Activated CD4-positive, alpha-beta T cell treated with anti-CD3 and anti-CD28 coated beads, Interleukin-2, amount 50 U/mL, for 4 hours (primary cell): Measurements from ENCODE around the gene FAM89B.
"Not testable (repeated sequence)": the region's sequence is repeated elsewhere in the genome, so short reads cannot be mapped to it uniquely, and the experiment has no call there.

Source experiments
- DNase-seq, 2 experiments: peaks; one replicate each; pipeline ENCODE4 v3.0.0-alpha.2; 2020

The FAM89B gene

DNA sequence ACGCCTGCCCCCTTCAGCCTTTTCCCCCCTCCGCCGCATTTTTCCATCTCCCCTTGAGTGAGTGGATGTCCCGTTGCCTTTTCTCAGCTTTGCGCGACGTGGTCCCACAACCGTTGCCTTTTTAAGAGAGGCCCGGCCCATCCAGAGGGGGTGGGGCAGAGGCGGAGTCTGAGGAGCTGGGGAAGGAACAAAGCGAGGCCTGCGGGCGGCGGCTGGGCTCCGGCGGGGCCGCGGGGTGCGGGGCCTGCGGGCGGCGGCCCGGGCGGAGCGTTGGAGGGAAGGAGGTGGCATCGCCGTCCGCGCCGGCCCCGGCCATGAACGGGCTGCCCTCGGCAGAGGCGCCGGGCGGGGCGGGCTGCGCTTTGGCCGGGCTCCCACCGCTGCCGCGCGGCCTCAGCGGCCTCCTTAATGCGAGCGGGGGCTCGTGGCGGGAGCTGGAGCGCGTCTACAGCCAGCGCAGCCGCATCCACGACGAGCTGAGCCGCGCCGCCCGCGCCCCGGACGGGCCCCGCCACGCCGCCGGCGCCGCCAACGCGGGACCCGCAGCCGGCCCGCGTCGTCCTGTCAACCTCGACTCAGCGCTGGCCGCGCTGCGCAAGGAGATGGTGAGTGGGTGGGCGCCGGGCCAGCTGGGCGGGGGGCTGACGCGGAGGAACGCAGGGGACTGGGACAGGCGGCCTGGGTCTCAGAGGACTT lies at the start of gene FAM89B:
Gene FAM89B, plus strand, starts transcription at position 183 of the 696 bp plus-strand sequence. Its CDS starts 132 bp downstream, at position 315.
- peak; percentile 88 to 89 for DNase-seq

DNA sequence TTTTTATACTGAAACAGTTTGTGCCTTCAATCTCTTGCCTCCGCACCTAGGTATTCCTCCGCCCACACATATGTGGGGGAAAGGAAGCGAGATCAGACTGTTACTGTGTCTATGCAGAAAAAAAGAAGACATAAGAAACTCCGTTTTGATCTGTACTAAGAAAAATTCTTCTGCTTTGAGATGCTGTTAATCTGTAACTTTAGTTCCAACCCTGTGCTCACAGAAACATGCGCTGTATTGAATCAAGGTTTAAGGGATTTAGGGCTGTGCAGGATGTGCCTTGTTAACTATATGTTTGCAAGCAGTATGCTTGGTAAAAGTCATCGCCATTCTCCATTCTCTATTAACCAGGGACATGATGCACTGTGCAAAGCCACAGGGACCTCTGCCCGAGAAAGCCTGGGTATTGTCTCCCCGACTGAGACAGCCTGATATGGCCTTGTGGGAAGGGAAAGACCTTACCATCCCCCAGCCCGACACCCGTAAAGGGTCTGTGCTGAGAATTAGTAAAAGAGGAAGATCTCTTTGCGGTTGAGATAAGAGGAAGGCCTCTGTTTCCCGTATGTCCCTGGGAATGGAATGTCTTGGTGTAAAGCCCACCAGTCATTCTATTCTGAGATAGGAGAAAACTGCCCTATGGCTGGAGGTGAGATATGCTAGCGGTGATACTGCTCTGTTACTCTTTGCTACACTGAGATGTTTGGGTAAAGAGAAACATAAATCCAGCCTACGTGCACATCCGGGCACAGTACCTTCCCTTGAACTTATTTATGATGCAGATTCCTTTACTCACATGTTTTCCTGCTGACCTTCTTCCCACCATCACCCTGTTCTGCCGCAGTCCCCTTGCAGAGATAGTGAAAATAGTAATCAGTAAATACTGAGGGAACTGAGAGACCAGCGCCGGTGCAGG lies 49.4 kb upstream of the FAM89B start:
- DNase-seq = peak; percentile 38 to 40

GRCh38 chr11:65523631-65523968 lies 48.7 kb upstream of the FAM89B start:
- DNase-seq = not testable (repeated sequence)

DNA sequence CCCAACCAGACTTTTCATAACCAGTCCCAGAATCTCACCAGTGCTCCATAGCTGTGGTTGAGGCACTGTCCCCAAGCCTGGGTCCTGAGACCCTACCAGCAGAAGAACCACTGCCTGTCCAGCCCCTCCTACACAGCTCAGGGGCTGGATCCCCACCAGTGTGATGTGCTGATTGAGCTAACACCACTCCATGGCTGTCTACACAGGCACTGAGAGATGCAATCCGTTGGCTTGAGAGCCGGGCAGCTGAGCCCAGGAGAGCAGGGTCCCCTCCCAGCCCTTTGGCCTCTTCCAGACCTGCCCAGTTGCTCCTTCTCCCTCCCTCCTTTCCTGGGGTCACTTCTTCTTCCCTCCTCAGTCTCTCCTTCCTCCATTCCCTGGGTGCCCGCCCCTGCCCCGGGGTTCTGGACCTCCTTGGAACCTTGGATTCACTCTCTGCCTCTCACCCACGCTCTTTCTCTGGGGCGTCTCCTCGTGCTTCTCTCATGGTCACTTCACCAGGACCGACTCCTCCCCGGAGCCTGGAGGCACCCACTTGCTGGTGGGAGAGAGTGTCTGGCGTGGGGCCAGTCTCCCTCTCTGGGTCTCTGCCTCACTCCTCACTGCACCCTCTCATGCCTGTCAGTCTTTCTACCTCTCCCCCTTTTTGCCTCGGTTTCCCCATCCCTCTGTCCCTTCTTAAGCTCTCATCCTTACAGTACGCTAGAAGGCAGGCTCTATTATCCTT lies 48.2 kb upstream of the FAM89B start:
- DNase-seq = no peak

GRCh38 chr11:65524741-65525545 lies 47.4 kb upstream of the FAM89B start, which contains the start of gene SCYL1:
Gene SCYL1, plus strand, starts transcription at chr11:65525083. Its CDS starts 71 bp downstream, at chr11:65525154.
- DNase-seq = peak; percentile 74 to 76

- DNase-seq = no peak
These were observed 46.5 kb upstream of the FAM89B start for GRCh38 chr11:65525546-65526480.

- no peak for DNase-seq
These were observed 45.6 kb upstream of the FAM89B start for GRCh38 chr11:65526744-65527143.

DNA sequence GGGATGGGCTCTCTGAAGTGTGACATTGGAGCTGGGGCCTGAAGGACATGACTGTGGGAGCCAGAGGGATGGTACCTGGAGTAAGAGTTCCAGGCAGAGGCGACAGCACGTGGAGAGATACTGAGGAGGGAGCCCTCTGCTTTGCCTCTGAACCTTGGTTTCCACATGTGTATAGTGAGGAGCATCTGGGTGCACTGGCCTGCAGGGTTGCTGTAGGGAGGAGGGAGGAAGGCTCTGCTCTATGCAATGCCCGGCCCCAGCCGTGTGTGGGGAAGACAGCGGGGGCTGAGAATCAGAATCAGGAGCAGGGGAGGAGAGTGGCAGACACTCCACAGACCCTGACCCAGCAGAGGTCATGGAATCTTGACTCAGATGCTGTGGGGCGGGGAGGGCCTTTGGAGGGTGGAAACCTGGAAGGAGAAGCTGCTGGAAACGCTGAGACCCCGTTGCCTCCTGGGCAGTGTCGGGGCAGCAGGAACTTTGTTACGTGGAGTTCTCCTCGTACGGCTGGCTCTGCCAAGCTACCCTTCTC lies 43.5 kb upstream of the FAM89B start:
- DNase-seq = no peak

- DNase-seq = no peak
These were observed 42.7 kb upstream of the FAM89B start for GRCh38 chr11:65529475-65530156.

GRCh38 chr11:65530157-65530496 lies 42.2 kb upstream of the FAM89B start:
- DNase-seq = no peak

- no peak for DNase-seq
These were observed 39.8 kb upstream of the FAM89B start for GRCh38 chr11:65532388-65533064.

GRCh38 chr11:65535102-65535501 lies 37.2 kb upstream of the FAM89B start:
- no peak for DNase-seq

GRCh38 chr11:65536412-65537295 lies 35.7 kb upstream of the FAM89B start:
- DNase-seq = no peak

DNA sequence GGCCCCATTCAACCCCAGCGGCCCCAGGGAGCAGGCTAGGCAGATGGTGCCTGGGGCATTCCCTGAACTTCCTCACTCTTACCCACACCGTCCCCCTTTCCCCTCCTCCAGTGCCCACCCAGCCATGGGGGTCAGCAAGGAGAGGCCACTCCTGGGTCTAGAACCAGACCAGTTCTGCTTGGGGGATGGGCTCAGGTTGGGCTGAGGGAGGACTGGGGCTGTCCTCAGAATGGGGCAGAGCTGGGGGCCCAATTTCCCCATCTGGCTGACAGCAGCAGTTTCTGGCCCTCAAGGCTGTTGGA lies 35.1 kb upstream of the FAM89B start:
- DNase-seq = no peak

DNA sequence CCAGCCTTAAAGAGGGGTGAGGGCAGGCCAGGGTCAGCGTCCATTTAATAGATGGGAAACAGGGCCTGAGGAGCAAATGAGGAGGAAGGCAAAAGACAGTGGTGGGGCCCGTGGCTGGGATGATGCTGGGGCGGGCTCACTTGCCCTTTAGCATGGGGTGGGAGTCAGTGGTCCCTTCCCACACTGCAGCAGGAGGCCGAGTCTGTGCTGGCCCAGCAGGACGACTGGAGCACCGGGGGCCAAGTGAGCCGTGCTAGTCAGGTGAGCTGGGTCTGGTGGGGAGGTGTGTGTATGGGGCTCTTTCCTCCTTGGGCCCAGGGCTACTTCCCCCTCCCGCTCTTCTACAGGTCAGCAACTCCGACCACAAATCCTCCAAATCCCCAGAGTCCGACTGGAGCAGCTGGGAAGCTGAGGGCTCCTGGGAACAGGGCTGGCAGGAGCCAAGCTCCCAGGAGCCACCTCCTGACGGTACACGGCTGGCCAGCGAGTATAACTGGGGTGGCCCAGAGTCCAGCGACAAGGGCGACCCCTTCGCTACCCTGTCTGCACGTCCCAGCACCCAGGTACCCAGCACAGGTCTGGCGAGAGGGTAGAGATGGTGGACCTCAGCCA lies 34.6 kb upstream of the FAM89B start:
- no peak for DNase-seq

GRCh38 chr11:65538232-65538914 lies 34.0 kb upstream of the FAM89B start:
- no peak for DNase-seq

- no peak for DNase-seq
These were observed 33.2 kb upstream of the FAM89B start for GRCh38 chr11:65538915-65539743.
